ENCODE results near the gene CBX7.

DNA sequence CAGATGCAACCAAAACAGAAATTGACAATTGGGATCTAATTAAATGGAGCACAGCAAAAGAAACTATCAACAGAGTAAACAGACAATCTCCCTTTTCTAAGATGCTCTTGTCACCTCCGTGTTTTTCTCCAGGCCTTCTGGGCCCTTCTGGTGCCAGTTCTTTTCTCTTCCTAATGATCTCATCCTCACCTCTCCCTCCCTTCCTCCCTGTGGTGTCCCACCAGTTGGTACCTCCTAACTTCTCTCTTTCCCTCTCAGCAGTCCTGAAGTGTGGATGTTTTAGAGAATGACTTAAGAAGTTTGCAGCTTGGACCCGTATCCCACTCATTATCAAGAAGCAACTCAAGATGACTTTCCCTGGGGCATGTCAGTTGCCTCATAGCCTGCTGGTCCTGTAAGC is 49.0 kb downstream of the CBX7 start:
- TF ChIP-seq POLR2AphosphoS5 (IDR thresholded peaks at IDR 0.05), result no peak
- TF ChIP-seq, protein P1, sequence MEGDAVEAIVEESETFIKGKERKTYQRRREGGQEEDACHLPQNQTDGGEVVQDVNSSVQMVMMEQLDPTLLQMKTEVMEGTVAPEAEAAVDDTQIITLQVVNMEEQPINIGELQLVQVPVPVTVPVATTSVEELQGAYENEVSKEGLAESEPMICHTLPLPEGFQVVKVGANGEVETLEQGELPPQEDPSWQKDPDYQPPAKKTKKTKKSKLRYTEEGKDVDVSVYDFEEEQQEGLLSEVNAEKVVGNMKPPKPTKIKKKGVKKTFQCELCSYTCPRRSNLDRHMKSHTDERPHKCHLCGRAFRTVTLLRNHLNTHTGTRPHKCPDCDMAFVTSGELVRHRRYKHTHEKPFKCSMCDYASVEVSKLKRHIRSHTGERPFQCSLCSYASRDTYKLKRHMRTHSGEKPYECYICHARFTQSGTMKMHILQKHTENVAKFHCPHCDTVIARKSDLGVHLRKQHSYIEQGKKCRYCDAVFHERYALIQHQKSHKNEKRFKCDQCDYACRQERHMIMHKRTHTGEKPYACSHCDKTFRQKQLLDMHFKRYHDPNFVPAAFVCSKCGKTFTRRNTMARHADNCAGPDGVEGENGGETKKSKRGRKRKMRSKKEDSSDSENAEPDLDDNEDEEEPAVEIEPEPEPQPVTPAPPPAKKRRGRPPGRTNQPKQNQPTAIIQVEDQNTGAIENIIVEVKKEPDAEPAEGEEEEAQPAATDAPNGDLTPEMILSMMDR (IDR thresholded peaks at IDR 0.05), result no peak
- no peak for TF ChIP-seq POLR2A (IDR thresholded peaks at IDR 0.05)
- no peak for TF ChIP-seq EP300 (IDR thresholded peaks at IDR 0.05)

Data from suprapubic skin (tissue), 4 donors.